GM21515 (cell line): ENCODE results near the gene PAK3.

ENCODE experiments used
- ATAC-seq: cut with Tn5 transposase; IDR thresholded peaks from one replicate; pipeline ENCODE4 v1.9.1; 2021; ENCODE audit not compliant: unreplicated experiment

The PAK3 gene

DNA sequence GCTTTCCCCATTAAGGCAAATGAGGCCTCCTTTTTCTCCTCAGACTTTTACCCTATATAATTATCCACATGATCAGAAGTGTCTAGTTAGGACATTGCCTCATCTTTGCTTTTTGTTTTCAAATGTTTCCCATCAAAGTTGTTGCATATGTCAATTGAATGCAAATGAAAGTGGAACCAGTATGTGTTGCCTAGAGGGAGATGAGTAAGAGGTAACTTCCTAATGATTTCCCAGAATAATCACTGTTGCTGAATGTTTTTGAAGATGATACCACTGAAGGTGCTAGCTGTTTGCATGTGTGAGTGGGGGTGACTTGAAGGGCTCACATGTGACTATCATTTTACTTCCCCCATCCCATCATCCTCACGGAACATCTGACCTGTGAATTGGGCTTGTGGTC lies 33.9 kb downstream of the PAK3 start:
- no peak for ATAC-seq

DNA sequence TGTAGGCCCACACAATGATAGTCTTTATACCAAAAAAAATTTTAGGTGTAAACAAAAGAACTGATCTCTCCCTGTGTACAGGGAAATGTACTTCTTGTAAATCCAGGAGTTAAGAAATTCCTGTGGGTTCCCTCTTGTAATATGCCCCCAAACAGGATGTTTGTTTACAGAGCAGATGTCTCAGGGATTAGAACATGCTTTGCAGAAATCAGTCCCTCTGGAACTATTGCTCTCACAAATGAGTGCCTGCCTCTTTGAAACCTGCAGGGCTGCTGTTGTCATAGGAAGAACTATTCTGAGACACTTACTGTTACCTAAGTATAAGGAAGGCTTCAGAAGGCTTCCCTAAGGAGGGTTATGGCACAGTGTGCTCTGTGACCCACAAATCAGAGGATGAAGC lies 35.6 kb downstream of the PAK3 start:
- no peak for ATAC-seq

DNA sequence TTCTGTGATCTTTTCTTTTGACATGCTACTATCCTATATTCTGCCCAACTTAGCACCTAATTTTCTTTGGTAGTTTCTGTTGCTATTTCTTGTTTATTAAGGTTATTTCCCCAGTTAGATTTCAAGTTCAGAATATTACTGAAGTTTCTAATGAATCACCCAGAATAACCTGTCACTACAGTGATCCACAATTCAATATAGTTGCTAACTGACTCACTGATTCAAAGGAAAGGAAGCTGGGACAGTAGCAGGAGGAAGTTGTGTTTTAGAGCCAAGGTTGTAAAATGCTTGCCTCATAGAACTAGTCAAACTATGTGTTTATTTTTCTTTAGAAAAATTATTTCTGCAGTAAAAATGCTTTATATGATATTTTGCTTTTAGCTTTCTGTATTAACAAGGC lies 37.4 kb downstream of the PAK3 start:
- no peak for ATAC-seq

DNA sequence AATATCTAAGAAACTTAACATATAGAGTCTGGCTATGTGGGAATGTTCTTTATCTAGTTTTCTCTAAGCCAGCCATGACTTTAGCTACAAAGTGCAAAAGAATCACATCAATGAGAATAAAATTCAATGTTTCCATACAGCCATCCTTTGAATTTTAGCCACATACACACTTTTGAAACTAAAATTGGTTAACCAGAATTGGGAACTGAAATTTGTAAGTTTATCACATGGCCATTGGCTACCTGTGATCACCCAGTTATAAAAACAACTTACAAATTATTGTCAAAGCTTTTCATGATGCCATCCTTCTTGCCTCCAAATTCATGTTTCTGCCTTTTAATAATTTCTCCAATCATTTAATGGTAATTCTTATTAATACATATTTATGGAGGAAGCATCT lies 49.9 kb downstream of the PAK3 start:
- ATAC-seq, result no peak

DNA sequence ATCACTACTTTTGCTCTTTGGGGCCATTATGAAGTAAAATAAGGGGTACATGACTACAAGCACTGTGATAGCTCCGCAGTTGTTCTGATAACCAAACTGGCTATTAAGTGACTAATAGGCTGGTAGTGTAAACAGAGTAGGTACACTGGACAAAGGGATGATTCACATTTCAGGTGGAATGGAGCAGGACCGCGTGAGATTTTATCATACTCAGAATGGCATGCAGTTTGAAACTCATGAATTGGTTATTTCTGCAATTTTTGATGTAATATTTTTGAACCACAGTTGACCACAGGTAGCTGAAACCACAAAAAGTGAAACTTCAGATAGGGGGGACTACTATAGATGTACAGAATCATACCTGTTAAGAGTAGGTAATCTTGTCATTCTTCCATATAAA lies 55.8 kb downstream of the PAK3 start:
- ATAC-seq, result no peak

DNA sequence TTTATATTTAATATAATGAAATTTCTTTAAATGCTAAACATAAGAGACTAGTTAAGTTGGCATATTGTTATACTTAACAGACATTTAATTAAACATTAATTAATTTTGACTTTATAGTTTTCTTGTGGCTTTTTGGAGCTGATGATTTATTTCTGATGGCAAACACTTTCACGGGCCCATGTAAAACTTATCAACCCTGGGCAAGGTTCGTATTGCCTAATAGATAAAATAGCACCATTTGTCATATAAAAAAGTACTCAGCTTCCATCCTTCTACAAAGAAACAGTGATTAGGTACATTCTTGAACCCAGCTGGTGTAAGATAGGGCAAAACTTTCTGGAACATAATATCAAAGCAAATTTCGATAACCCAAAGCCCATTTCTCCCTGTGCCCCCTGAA lies 63.2 kb downstream of the PAK3 start:
- no peak for ATAC-seq

DNA sequence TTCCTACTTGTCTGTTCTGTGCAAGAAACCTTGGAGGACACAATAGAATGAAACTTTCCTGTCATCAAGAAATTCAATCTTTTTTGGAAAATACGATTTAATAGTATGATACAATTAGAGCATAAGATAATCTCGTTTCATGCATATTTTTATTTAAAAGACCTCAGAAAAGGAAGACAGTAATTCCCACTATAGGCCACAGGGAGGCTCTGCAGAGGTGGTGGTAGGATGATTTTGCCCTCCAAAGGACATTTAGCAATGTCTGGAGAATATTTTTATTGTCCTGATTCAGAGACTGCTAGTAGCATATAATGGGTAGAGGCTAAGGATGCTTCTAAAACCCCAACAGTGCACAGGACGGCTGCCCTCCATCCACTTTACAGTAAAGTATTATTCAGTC lies 68.7 kb downstream of the PAK3 start:
- no peak for ATAC-seq

DNA sequence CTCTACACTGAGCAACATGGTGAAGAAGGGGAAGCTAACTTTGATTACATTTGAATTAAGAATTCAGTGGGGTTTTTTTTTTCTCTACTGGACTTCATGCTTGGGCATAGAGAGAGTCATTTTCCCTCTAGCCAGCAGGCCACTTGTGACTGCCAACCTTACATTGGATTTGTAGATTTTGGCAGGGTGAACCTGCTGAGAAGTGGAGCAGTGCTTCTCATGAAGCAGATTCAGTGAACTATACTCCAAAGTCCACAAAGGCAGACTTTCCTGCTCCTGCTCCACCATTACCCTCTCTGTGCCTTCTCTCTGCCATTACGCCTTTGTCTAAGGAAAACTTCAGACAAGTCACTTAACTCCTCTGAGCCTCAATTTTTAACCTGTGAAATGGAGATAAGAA lies 69.9 kb downstream of the PAK3 start:
- ATAC-seq, result no peak

DNA sequence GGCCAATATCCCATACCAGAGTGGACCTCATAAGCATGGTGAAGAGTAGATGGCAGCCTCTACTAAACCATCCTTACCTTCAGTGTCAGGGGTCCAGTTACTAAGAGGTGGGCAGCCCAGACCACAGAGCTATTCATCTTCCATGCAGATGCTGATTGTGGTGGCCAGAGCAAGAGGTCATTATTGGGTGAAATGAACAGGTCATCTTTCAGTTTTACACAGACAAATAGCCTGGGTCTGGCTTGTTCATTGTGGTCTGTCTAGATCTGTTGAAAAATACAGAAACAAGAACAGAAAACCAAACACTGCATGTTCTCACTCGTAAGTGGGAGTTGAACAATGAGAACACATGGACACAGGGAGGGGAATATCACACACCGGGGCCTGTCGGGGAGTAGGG lies 71.3 kb downstream of the PAK3 start:
- ATAC-seq, result no peak

DNA sequence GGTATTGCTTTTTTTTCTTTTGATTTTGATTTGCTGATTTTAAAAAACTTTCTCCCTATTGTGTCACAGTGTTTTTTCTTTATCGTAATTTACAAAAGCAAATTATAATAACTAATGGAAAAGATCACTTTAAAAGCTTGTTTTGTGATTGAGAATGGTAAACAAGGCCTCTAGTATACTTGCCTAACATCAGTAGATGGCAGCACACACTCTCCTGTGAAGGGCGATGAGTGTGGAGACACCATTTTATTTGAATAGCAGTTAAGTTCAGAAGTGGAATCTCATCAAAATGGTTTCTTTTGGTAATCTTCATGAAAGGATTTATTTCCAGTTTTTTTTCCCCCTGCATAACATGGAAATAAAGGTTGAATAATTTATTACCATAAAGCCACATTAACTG lies 72.3 kb downstream of the PAK3 start:
- no peak for ATAC-seq

DNA sequence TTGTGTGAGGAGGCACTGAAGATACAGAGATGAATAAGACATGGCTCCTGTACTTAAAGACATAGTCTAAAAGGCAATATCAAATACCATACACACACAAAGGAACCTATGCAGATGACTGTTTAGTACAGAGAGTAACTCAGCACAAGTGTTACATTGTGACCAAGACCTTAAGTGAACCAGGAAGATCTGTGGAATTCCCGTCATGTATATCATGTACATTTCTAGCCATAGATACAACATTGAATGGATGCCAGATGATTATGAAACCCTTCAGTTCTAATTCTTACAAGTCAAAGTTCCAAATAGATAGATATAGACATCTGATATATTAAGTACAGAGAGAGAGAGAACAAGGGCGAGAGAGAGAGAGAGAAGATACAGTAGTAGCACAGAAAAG lies 73.2 kb downstream of the PAK3 start:
- no peak for ATAC-seq

DNA sequence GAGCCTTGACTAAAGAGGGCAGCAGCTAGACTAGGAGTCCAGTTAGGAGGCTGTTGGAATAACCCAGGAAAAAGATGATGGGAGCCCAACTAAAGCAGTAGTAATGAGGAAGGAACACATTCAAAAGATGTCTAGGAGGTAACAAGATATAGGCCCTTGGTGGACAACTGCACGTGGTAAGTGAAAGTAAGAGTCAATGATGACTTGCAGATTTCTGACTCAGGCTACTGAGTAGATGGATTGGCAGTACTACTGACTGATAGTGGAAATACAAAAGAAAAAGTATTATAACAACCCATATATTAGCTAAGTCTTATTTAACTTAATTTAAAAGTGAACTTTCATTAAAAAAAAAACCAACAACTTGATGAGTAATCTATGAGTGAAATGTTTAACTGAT lies 74.0 kb downstream of the PAK3 start:
- no peak for ATAC-seq

DNA sequence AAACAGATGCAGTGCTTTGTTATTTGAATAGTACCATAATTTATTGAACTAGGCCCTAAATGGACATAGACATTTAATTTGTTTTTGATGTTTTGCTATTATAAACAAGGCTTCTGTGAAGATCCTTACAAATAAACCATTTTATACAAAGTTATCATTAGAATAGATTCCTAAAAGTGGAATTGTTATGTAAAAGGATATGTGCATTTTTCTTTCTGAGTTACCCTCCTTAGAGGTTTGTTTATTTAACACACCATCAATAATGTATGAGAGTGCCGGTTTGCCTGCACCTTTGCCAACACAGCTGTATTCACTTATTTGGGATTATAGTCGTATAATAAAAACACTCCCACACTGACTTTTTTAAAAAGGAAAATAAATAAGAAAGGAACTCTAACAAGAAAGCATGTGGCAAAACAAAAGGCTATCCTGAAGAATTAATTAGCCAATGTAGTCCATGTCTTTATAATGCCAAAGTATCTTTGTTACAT lies 84.8 kb downstream of the PAK3 start:
- no peak for ATAC-seq

DNA sequence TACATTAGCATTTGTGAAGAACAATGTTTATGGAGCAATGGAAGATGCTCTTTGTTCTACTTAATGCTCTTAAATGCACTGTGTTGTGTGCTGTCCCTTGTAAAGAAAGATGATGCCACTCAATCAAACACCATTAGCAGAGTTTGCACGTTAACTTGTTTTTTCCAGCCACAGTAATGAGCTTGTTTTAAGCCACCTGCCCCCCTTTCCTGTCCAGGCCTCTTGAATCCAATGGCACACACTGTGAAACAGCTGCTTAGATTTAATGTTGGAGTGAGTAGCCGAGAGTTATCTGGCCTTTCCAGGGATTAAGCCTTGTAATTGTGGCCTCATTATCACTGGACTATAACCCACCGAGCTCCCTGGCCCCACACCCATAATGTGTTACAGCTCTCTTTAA lies 86.0 kb downstream of the PAK3 start:
- no peak for ATAC-seq

DNA sequence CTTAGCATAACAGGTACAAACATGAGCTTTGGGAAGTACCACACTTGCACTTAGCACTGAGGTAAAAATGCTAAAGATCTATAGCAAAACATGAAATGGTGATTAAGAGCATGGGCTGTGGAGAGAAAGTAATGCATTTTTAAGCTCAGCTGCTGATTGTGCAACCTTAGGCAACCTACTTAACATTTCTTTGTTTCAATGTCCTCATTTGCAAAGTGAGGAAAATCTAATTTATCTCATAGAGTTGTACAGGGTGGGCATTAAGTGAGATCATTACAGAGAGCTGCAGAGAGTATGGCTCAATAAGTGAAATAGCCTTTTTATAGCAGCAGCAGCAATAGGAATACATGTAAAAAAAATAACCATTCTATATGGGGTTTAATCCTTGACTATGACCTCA lies 87.0 kb downstream of the PAK3 start:
- ATAC-seq, result no peak

DNA sequence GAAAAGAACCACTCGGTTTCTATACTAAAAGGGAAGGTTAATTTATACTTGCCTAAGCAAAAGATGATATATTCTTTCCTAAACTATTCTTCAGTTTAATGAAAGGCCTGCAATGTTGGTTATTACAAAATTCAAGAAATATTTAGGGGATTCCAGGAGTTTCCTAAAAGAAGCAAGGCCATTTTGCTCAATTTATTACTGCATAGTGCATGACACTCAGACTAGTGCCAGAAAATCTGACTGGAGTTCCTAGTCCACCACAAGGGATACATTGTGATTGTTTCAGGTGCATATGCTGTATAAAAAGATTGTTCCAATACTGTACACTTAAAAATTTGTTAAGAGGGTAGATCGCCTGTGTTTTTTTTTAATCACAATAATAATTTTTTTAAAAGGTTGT lies 95.6 kb downstream of the PAK3 start:
- ATAC-seq, result no peak

DNA sequence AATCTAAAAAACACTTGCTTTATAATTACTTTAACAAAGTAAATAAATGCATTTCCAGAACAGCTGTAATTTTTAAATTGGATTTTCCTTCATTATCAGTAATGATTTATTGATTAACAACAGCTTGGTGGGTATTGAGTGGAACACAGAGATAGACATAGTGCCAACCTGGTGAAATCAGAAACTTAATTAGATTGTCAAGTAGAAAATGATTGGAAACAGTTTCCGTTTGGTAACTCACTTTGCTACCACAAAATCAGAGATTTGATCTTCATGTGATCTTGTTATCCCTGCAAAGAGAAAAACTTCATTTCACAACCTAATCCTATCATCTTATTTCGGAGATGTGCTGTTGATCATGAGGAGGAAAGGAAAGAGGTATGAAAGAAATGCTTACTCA lies 103.5 kb downstream of the PAK3 start:
- no peak for ATAC-seq

DNA sequence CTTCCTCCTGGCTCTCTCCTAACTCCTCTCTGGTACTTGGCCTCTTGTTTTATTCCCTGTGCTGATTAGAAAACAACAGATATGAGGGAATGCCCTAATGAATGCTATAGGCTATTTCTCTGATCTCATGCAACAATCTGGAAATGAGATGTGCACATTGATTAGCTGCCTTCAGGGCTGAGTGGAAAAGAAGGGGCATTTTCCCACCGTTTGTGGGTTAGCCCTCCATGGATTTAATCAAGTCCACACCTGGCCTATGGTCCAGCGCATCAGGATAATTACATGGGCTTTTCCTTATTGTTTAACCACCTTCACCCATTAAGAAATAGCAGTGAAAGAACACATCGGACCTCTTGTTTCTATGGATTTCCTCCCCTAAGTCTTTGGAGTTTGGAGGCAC lies 104.3 kb downstream of the PAK3 start:
- no peak for ATAC-seq

DNA sequence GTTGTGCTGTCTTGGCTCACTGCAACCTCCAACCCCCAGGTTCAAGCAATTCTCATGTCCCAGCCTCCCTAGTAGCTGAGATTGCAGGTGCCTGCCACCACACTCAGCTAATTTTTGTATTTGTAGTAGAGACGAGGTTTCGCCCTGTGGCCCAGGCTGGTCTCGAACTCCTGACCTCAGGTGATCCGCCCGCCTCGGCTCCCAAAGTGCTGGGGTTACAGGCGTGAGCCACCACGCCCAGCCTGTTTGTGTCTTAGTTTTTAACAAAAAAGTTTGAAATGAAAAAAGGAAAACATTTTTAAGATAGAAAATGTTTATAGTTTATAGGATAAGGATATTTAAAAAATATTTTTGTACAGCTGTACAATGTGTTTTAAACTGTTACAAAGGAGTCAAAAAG lies 111.9 kb downstream of the PAK3 start:
- ATAC-seq, result no peak

DNA sequence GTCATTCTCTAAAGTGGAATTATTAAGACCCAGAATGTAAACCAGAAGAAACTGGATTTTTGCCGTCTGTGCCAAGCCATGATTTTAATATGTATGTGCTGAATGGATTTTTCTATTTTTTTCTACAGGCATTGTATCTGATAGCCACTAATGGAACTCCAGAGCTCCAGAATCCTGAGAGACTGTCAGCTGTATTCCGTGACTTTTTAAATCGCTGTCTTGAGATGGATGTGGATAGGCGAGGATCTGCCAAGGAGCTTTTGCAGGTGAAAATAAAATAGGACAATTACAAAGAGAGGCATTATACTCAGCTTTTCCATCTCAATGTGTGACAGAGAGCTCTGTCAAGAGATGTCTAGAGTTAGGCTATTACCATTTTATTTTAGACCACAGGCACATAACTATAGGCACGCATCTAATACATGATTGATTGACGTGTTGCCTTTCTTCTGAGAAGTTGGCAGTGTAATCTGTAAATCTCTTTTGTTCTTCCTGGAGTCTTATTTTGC lies 120.4 kb downstream of the PAK3 start:
- no peak for ATAC-seq

DNA sequence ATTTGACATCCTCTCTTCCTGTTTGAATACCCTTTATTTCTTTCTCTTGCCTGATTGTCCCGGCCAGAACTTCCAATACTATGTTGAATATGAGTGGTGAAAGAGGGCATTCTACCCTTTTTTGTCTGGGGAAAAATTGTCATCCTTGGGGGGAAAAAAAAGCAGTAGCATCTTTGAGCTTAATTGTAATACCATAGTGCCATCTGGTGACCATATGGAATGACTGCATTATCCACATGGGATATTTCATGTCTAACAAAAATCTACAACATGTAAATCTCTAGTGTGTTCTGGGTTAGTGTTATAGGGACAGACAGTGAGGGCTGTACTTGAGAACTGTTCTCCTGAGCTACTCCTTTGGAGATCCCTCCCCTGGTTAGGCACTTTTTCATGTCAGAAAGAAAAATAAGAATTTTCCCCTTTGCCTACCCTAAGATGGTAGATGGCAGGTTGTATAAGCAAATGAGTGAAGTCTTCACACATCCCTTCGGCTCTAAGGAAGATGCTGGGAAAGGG lies 148.3 kb downstream of the PAK3 start:
- ATAC-seq, result no peak

DNA sequence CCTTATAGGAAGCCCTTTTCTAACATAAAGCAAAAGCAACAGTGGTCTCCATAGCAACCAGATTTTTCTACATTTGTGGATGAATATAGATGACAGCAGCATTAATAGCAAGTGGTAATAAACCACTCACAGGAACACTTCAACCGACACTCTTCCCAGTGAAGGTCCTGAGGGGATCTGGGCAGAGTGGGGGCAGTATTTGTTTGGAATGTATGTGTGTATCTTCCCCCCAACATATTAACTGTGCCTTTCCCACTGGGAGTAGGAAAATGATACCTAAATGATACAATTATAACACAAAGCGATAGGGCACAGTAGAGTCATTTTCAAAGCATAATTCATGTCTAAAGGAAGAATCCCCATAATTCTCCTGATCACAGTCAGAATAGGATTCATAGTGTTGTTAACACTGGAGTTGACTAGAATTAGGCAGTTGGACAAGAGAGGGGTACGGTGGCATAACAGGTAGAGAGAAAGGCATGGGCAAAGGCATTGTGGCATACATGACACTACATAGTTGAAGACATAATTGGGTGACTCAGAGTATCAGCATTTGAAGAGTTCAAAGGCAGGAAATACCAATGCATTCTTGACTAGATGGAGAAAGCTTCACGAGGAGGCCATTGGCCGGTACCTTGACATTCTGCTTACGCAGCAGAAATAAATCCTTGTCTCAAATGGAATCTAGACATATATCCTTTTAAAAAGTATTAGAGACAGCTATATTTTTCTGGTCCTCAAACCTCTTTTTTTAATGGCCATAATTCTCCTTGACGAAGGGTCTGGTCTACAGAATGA lies 159.1 kb downstream of the PAK3 start:
- ATAC-seq, result no peak

DNA sequence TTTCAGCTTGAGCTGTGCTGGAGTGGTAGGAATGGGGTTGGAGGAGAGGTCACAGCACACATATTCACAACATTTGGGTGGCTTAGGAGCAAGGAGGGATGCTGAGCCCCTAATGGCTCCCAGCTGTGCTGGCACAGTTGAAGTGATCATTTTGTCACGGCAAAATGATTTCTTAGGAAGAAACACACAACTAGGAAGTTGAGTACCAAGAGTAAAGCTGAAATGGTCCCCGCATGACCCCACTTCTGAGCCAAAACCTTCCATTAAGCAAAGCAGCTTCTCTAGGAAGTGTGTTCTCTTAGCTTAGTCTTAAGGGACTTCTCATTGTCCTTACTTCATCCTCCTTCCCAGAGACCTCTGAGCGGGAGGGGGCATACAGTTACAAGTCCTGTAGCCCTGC lies 161.7 kb downstream of the PAK3 start:
- ATAC-seq, result no peak
